Psoas muscle (tissue), 8 donors: ENCODE measurements around the gene ACTN4. TPM values are rescaled to one million over a fixed set of nuclear protein-coding genes. Genes with fewer than 3 reads are reported as not detected.
"Not testable (repeated sequence)": the region's sequence is repeated elsewhere in the genome, so short reads cannot be mapped to it uniquely, and the experiment has no call there.

Experiments
- ATAC-seq, 4 donors: fragments of 200-7000 bp; cut with Tn5 transposase; one replicate each; pipeline ENCODE4 v1.9.1; 2020; ENCODE audit warnings: moderate library complexity in 3 of 4, mild to moderate bottlenecking in 2 of 4
- DNase-seq, 2 donors: peaks; one replicate each; pipeline ENCODE4 v3.0.0-alpha.2; 2020
- H3K27ac ChIP-seq: fragments of 200-600 bp; one replicate; pipeline ENCODE4 v1.8.0; 2022
- H3K27me3 ChIP-seq, 3 donors: fragments of 200-600 bp in 1 of 3; one replicate each; pipeline versions ENCODE4 v1.6.1 to v1.8.0; 2013 to 2022; ENCODE audit warnings: low read length in 2 of 3, mild to moderate bottlenecking in 2 of 3, moderate library complexity in 1 of 3; ENCODE audit not compliant: insufficient read depth in 3 of 3
- H3K36me3 ChIP-seq, 2 donors: fragments of 200-600 bp in 1 of 2; one replicate each; pipeline versions ENCODE4 v1.6.1 to v1.8.0; 2013 to 2022; ENCODE audit warnings: low read depth in 1 of 2, mild to moderate bottlenecking in 1 of 2, moderate library complexity in 1 of 2; ENCODE audit not compliant: insufficient read depth in 1 of 2
- H3K4me1 ChIP-seq: fragments of 200-600 bp; one replicate; pipeline ENCODE4 v1.8.0; 2022
- H3K4me3 ChIP-seq: fragments of 200-600 bp; one replicate; pipeline ENCODE4 v1.8.0; 2022; ENCODE audit warnings: mild to moderate bottlenecking
- H3K9me3 ChIP-seq: fragments of 200-600 bp; one replicate; pipeline ENCODE4 v1.8.0; 2022
- WGBS, 3 donors: extraction: QIAGEN DNeasy Blood & Tissue Kit; methylation state at CpG; one replicate each; pipeline versions ENCODE4 v1.1.6 to v1.1.7; 2013; 5-methylcytosine and 5-hydroxymethylcytosine counted together
- intact Hi-C, 2 donors: fragments of 100-400 bp; cut with DNase I; formaldehyde crosslinking; loops; one replicate each; pipeline versions ENCODE4 v1.11.0 to v1.14.2; 2022
- polyA plus RNA-seq, 3 donors: library from polyadenylated mRNA; stranded (reverse); fragments of 200-250 nt; gene quantifications; one replicate each; pipeline ENCODE4 v1.2.3, GENCODE V29; 2013
- total RNA-seq, 4 donors: library from RNA; stranded (reverse); fragmentation: NEBNext Ultra II Directional in 2 of 4; extraction: Animal tissue kit (Norgen Biotek cat#: 25700) in 2 of 4; gene quantifications; one replicate each; pipeline versions ENCODE4 v1.2.1 to v1.2.4, GENCODE V29; 2021 to 2023
- TF ChIP-seq, protein P1 (sequence below): fragments of 200-600 bp; IDR thresholded peaks from one replicate; pipeline ENCODE4 v1.8.0; 2022; ENCODE audit warnings: antibody characterized with exemption
- donor health status: healthy with polysubstance abuse.
- donor health status: DM: no; HTN: no; CAD: no; lungs with moderate emphysema.
- donor health status: Bipolar disorder and iron deficiency.
- donor health status: healthy.
- donor health status: DM: yes; HTN: yes; CAD: no.
- donor health status: DM: no; HTN: no; CAD: no.
- donor health status: DM: no; HTN: no; CAD: no.
- donor health status: DM: yes; HTN: yes; CAD: no.

Gene ACTN4
- total and polyA plus RNA-seq, 7 donors: 38.3 to 127 (median 79.9) TPM

DNA sequence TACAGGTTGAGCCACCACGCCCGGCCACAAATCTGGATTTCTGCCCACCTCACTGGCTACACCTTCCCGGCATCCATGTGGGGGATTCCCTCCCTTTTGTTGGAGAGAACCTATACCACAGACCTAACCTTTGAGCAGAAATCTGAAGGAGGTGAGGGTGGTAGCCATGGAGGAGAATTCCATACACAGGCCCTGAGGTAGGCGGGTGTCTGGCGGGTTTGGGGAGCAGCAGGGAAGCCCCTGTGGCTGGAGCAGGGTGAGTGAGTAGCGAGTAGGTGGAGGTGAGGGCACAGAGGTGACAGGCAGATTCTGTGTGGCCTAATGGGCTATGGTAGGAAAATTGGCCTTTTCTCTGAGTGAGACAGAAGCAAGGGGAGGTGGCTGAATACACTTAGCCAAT, 17.9 kb upstream of the ACTN4 start:
- WGBS, 3 donors: 88 to 94% (median 90%) methylated on average over 6 of the region's 6 CpGs
- no peak for ATAC-seq

DNA sequence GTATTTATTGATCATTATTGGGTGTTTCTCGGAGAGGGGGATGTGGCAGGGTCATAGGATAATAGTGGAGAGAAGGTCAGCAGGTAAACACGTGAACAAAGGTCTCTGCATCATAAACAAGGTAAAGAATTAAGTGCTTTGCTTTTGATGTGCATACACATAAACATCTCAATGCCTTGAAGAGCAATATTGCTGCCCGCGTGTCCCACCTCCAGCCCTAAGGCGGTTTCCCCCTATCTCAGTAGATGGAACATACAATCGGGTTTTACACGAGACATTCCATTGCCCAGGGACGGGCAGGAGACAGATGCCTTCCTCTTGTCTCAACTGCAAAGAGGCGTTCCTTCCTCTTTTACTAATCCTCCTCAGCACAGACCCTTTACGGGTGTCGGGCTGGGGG, 16.1 kb upstream of the ACTN4 start:
- H3K4me1 ChIP-seq, intact Hi-C loops, H3K9me3 ChIP-seq, ATAC-seq, H3K27ac ChIP-seq, H3K4me3 ChIP-seq, DNase-seq, H3K27me3 ChIP-seq: not testable (repeated sequence)
- WGBS, 3 donors: 72 to 77% (median 74%) methylated on average over 10 to 11 of the region's 11 CpGs
- H3K36me3 ChIP-seq: peaks cover 7 to 93% of the 10 kb centered on the region in 2 donors

More for the DNA sequence above, 17.9 kb upstream of the ACTN4 start:
- peaks cover 8 to 93% of the 10 kb centered on the region in 2 donors for H3K36me3 ChIP-seq
- H3K27me3 ChIP-seq: no peaks in the 10 kb centered on the region
- H3K4me1 ChIP-seq: peaks cover under 1% of the 10 kb centered on the region
- TF ChIP-seq, protein P1, sequence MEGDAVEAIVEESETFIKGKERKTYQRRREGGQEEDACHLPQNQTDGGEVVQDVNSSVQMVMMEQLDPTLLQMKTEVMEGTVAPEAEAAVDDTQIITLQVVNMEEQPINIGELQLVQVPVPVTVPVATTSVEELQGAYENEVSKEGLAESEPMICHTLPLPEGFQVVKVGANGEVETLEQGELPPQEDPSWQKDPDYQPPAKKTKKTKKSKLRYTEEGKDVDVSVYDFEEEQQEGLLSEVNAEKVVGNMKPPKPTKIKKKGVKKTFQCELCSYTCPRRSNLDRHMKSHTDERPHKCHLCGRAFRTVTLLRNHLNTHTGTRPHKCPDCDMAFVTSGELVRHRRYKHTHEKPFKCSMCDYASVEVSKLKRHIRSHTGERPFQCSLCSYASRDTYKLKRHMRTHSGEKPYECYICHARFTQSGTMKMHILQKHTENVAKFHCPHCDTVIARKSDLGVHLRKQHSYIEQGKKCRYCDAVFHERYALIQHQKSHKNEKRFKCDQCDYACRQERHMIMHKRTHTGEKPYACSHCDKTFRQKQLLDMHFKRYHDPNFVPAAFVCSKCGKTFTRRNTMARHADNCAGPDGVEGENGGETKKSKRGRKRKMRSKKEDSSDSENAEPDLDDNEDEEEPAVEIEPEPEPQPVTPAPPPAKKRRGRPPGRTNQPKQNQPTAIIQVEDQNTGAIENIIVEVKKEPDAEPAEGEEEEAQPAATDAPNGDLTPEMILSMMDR: no peak
- no peak for DNase-seq
- no peak overlapping the region for H3K27ac ChIP-seq
- H3K9me3 ChIP-seq: no peaks in the 10 kb centered on the region
- no peak overlapping the region for H3K4me3 ChIP-seq
- intact Hi-C loops: no loop called here

DNA sequence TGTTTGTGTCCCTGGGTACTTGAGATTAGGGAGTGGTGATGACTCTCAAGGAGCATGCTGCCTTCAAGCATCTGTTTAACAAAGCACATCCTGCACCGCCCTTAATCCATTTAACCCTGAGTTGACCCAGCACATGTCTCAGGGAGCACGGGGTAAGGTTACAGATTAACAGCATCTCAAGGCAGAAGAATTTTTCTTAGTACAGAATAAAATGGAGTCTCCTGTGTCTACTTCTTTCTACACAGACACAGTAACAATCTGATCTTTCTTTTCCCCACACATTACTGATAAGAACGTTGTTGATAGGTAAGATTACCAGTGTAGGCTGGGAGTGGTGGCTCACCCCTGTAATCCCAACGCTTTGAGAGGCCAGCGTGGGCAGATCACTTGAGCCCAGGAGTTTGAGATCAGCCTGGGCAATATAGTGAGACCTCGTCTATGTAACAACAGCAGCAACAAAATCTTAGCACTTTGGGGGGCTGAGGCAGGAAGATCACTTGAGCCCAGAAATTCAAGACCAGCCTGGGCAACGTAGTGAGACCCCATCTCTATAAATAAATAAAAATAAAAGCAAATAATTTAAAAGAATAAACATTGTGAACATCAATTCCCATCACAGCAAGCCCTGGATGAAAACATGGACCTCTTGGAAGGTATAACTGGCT, 15.5 kb upstream of the ACTN4 start:
- H3K27me3 ChIP-seq, H3K27ac ChIP-seq, H3K4me3 ChIP-seq, H3K4me1 ChIP-seq, H3K9me3 ChIP-seq, intact Hi-C loops, DNase-seq, ATAC-seq: not testable (repeated sequence)
- 63 to 68% (median 67%) methylated on average over 7 of the region's 7 CpGs for WGBS, 3 donors
- peaks cover 4 to 91% of the 10 kb centered on the region in 2 donors for H3K36me3 ChIP-seq

DNA sequence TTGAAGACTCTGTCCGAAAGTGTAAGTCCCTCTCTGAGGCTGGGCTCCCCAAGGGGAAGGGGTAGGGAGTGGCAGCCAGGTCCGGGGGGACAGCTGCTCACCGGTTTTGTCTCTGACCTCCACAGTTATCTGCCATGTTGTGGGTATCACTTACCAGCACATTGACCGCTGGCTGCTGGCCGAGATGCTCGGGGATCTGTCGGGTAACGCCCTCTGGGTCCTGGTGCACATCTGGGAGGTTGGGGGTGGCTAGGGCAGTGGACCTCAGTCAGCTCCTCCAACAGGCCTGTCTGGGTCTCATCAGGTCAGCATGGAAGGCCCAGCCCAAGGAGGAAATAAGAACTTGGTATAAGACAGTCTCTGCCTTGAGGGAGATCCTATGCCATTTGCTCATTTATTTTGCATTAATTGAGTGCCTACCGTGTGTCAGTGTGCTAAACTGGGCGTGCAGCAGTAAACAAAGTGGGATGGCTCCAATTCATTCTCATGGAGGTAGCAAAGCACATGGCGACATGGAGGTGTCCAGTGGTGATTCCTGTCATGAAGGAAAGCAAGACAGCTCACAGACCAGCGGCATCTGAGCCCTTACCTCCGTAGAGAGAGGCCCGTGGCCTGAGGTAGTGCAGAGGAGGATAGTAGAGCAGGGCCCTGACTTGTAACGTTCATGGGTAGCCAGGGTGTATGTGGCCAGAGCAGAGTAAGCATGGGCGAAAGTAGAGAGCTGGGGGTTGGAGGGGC, 14.8 kb upstream of the ACTN4 start:
- Histone ChIP-seq H3K9me3 (no peaks in the 10 kb centered on the region), H3K4me1 (peaks cover 8% of the 10 kb centered on the region), H3K27ac (no peak overlapping the region), H3K27me3 (no peaks in the 10 kb centered on the region), H3K4me3 (no peak overlapping the region), H3K36me3 (peaks cover 4 to 84% of the 10 kb centered on the region in 2 donors)
- intact Hi-C loops: no loop called here
- TF ChIP-seq, protein P1: no peak
- ATAC-seq (peak in 1 of 4 donors; percentile 3), DNase-seq (no peak)
- 79 to 82% (median 81%) methylated on average over 16 of the region's 16 CpGs for WGBS, 3 donors

DNA sequence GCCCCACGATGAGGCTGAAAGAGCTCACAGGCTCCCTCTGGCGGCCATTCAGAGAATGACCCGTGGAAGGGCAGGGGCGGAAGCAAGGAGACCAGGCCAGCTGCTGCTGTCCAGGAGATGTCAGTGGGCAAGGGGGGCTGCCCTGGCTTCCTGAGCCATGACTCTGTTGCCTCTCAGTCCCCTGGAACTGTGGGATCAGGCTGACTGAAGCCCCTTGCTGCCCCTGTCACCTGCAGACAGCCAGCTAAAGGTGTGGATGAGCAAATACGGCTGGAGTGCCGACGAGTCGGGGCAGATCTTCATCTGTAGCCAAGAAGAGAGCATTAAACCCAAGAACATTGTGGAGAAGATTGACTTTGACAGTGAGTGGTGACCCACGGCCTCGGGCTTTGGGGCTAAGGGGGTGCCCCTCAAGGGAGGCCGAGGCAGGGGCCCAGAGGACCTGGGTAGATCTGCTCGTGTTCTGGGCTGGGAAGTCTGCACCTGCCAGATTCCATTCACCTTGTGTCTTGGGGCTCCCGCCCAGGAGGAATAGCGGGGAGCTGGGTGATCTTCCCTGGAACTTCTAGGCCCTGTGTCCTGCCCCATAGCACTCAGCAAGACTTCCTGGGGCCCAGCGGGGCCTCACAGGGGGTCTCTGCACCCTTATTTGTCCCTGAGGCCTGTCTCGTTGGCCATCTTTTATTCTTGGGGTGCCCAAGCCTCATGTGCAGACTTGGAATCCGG, 12.5 kb upstream of the ACTN4 start:
- Histone ChIP-seq H3K4me3 (no peak overlapping the region), H3K4me1 (peaks cover 8% of the 10 kb centered on the region), H3K36me3 (peaks cover 4 to 71% of the 10 kb centered on the region in 2 donors), H3K9me3 (no peaks in the 10 kb centered on the region), H3K27ac (peak overlapping the region; percentile 72), H3K27me3 (no peaks in the 10 kb centered on the region)
- DNase-seq (peak; percentile 79 to 87), ATAC-seq (peak; percentile 66 to 77 (median 70))
- TF ChIP-seq, protein P1: peak; percentile 92
- intact Hi-C loops: loop anchor here in 1 of 2 donors (5.0 kb wide), 1 partner anchor 233 kb away; the partner anchor contains the start of gene FAM98C
- 63 to 66% (median 65%) methylated on average over 17 of the region's 17 CpGs for WGBS, 3 donors
